Stimulated activated memory B cell treated with anti-CD40 and anti-IgM and Interleukin-4, amounts not matched to agents 10 μg/mL and 1 μg/mL and 100 μg/mL, for 72 hours (primary cell): ENCODE data around the gene FYN.

Experiments
- ATAC-seq: fragments of 150-1000 bp; cut with Tn5 transposase; 2 replicates; pipeline ENCODE4 v1.10.0; 2021
- H3K27ac Mint-ChIP-seq: one replicate; pipeline ENCODE4 v1.8.0; 2022; ENCODE audit warnings: mild to moderate bottlenecking, mixed read lengths
- H3K27me3 Mint-ChIP-seq: one replicate; pipeline ENCODE4 v1.8.0; 2022; ENCODE audit warnings: mixed read lengths
- H3K36me3 Mint-ChIP-seq: one replicate; pipeline ENCODE4 v1.8.0; 2022; ENCODE audit warnings: mixed read lengths
- H3K4me1 Mint-ChIP-seq: one replicate; pipeline ENCODE4 v1.8.0; 2022; ENCODE audit warnings: mixed read lengths
- H3K4me3 Mint-ChIP-seq: one replicate; pipeline ENCODE4 v1.8.0; 2022; ENCODE audit warnings: mild to moderate bottlenecking, moderate library complexity, mixed read lengths
- H3K9me3 Mint-ChIP-seq: one replicate; pipeline ENCODE4 v1.8.0; 2022; ENCODE audit warnings: mixed read lengths

FYN gene

GRCh38 chr6:111866857-111867256 lies 6.4 kb downstream of the FYN start:
- peaks cover 16% of the 10 kb centered on the region for H3K36me3 Mint-ChIP-seq
- no peak for ATAC-seq
- no peak overlapping the region for H3K4me3 Mint-ChIP-seq

GRCh38 chr6:111865909-111866546 lies 7.2 kb downstream of the FYN start:
- Mint-ChIP-seq H3K4me3 (no peak overlapping the region), H3K4me1 (peaks cover 42% of the 10 kb centered on the region), H3K36me3 (peaks cover 15% of the 10 kb centered on the region), H3K9me3 (no peaks in the 10 kb centered on the region), H3K27ac (no peak overlapping the region), H3K27me3 (no peaks in the 10 kb centered on the region)
- no peak for ATAC-seq

More at GRCh38 chr6:111866857-111867256, 6.4 kb downstream of the FYN start:
- Mint-ChIP-seq H3K4me1 (peaks cover 46% of the 10 kb centered on the region), H3K27me3 (no peaks in the 10 kb centered on the region), H3K27ac (no peak overlapping the region), H3K9me3 (no peaks in the 10 kb centered on the region)

GRCh38 chr6:111865049-111865585 lies 8.1 kb downstream of the FYN start:
- Mint-ChIP-seq H3K27me3 (no peaks in the 10 kb centered on the region), H3K9me3 (no peaks in the 10 kb centered on the region), H3K36me3 (peaks cover 11% of the 10 kb centered on the region), H3K4me1 (peaks cover 43% of the 10 kb centered on the region), H3K27ac (no peak overlapping the region), H3K4me3 (no peak overlapping the region)
- ATAC-seq, result no peak

GRCh38 chr6:111864138-111865048 lies 8.9 kb downstream of the FYN start:
- Mint-ChIP-seq H3K9me3 (no peaks in the 10 kb centered on the region), H3K4me1 (peaks cover 46% of the 10 kb centered on the region), H3K27ac (no peak overlapping the region), H3K36me3 (peaks cover 12% of the 10 kb centered on the region), H3K27me3 (no peaks in the 10 kb centered on the region), H3K4me3 (no peak overlapping the region)
- no peak for ATAC-seq

- no peak overlapping the region for H3K4me3 Mint-ChIP-seq
- H3K9me3 Mint-ChIP-seq, result no peaks in the 10 kb centered on the region
- ATAC-seq, result no peak
- no peaks in the 10 kb centered on the region for H3K27me3 Mint-ChIP-seq
- H3K27ac Mint-ChIP-seq, result no peak overlapping the region
- peaks cover 55% of the 10 kb centered on the region for H3K4me1 Mint-ChIP-seq
- H3K36me3 Mint-ChIP-seq, result peaks cover 15% of the 10 kb centered on the region
These were observed 10.5 kb downstream of the FYN start for GRCh38 chr6:111862741-111863140.

- no peaks in the 10 kb centered on the region for H3K9me3 Mint-ChIP-seq
- no peak overlapping the region for H3K27ac Mint-ChIP-seq
- H3K4me1 Mint-ChIP-seq, result peaks cover 55% of the 10 kb centered on the region
- no peak overlapping the region for H3K4me3 Mint-ChIP-seq
- H3K36me3 Mint-ChIP-seq, result peaks cover 15% of the 10 kb centered on the region
- no peak for ATAC-seq
- H3K27me3 Mint-ChIP-seq, result no peaks in the 10 kb centered on the region
These were observed 10.9 kb downstream of the FYN start for GRCh38 chr6:111862314-111862713.

- H3K4me1 Mint-ChIP-seq, result peaks cover 58% of the 10 kb centered on the region
- no peak overlapping the region for H3K27ac Mint-ChIP-seq
- peaks cover 10% of the 10 kb centered on the region for H3K36me3 Mint-ChIP-seq
- H3K4me3 Mint-ChIP-seq, result no peak overlapping the region
- H3K27me3 Mint-ChIP-seq, result no peaks in the 10 kb centered on the region
- ATAC-seq, result no peak
- no peaks in the 10 kb centered on the region for H3K9me3 Mint-ChIP-seq
These were observed 11.8 kb downstream of the FYN start for GRCh38 chr6:111861431-111861885.

GRCh38 chr6:111858347-111858746 lies 14.9 kb downstream of the FYN start:
- ATAC-seq, result no peak
- Mint-ChIP-seq H3K4me3 (no peak overlapping the region), H3K27ac (peak overlapping the region; percentile 64), H3K27me3 (no peaks in the 10 kb centered on the region), H3K4me1 (peaks cover 46% of the 10 kb centered on the region), H3K36me3 (peaks cover 6% of the 10 kb centered on the region), H3K9me3 (no peaks in the 10 kb centered on the region)

- no peak overlapping the region for H3K4me3 Mint-ChIP-seq
- ATAC-seq, result peak; percentile 69
- H3K27ac Mint-ChIP-seq, result peak overlapping the region; percentile 64
- H3K4me1 Mint-ChIP-seq, result peaks cover 46% of the 10 kb centered on the region
- H3K36me3 Mint-ChIP-seq, result peaks cover 10% of the 10 kb centered on the region
- H3K9me3 Mint-ChIP-seq, result no peaks in the 10 kb centered on the region
- H3K27me3 Mint-ChIP-seq, result no peaks in the 10 kb centered on the region
These were observed 15.4 kb downstream of the FYN start for GRCh38 chr6:111857674-111858337.

- H3K27me3 Mint-ChIP-seq, result no peaks in the 10 kb centered on the region
- H3K4me3 Mint-ChIP-seq, result no peak overlapping the region
- H3K4me1 Mint-ChIP-seq, result peaks cover 57% of the 10 kb centered on the region
- H3K27ac Mint-ChIP-seq, result no peak overlapping the region
- H3K9me3 Mint-ChIP-seq, result no peaks in the 10 kb centered on the region
- H3K36me3 Mint-ChIP-seq, result peaks cover 17% of the 10 kb centered on the region
- no peak for ATAC-seq
These were observed 17.5 kb downstream of the FYN start for GRCh38 chr6:111855753-111856152.

- Mint-ChIP-seq H3K36me3 (peaks cover 20% of the 10 kb centered on the region), H3K27ac (no peak overlapping the region), H3K4me1 (peaks cover 58% of the 10 kb centered on the region), H3K9me3 (no peaks in the 10 kb centered on the region), H3K4me3 (no peak overlapping the region), H3K27me3 (no peaks in the 10 kb centered on the region)
- no peak for ATAC-seq
These were observed 18.6 kb downstream of the FYN start for GRCh38 chr6:111854683-111855082.

GRCh38 chr6:111852725-111853124 lies 20.5 kb downstream of the FYN start:
- ATAC-seq, result no peak
- no peak overlapping the region for H3K4me3 Mint-ChIP-seq
- peaks cover 52% of the 10 kb centered on the region for H3K4me1 Mint-ChIP-seq
- no peaks in the 10 kb centered on the region for H3K9me3 Mint-ChIP-seq
- H3K27me3 Mint-ChIP-seq, result no peaks in the 10 kb centered on the region
- H3K27ac Mint-ChIP-seq, result no peak overlapping the region
- peaks cover 21% of the 10 kb centered on the region for H3K36me3 Mint-ChIP-seq

GRCh38 chr6:111850295-111850937 lies 22.8 kb downstream of the FYN start:
- Mint-ChIP-seq H3K27me3 (no peaks in the 10 kb centered on the region), H3K27ac (peak overlapping the region; percentile 10), H3K4me1 (peaks cover 62% of the 10 kb centered on the region), H3K9me3 (no peaks in the 10 kb centered on the region), H3K36me3 (peaks cover 21% of the 10 kb centered on the region), H3K4me3 (no peak overlapping the region)
- peak; percentile 44 for ATAC-seq

GRCh38 chr6:111849298-111849697 lies 24.0 kb downstream of the FYN start:
- Mint-ChIP-seq H3K4me1 (peaks cover 74% of the 10 kb centered on the region), H3K36me3 (peaks cover 21% of the 10 kb centered on the region), H3K27ac (peak overlapping the region; percentile 10), H3K9me3 (no peaks in the 10 kb centered on the region), H3K4me3 (no peak overlapping the region), H3K27me3 (no peaks in the 10 kb centered on the region)
- no peak for ATAC-seq
